A549 treated with Mapracorat at 1 μM for 4 hours (cell line): ENCODE results near the gene ATP1A1. TPM values are rescaled to one million over a fixed set of nuclear protein-coding genes. Genes with fewer than 3 reads are reported as not detected.

ENCODE experiments used
- total RNA-seq: library from RNA; stranded (reverse); fragments of 200-300 nt; extraction: Qiagen RNA extraction; gene quantifications from 5 replicates; pipeline ENCODE4 v1.2.3, GENCODE V29; 2022

ATP1A1 gene
- total RNA-seq: 241 to 293 TPM (median 290 TPM) in 5 replicates

DNA sequence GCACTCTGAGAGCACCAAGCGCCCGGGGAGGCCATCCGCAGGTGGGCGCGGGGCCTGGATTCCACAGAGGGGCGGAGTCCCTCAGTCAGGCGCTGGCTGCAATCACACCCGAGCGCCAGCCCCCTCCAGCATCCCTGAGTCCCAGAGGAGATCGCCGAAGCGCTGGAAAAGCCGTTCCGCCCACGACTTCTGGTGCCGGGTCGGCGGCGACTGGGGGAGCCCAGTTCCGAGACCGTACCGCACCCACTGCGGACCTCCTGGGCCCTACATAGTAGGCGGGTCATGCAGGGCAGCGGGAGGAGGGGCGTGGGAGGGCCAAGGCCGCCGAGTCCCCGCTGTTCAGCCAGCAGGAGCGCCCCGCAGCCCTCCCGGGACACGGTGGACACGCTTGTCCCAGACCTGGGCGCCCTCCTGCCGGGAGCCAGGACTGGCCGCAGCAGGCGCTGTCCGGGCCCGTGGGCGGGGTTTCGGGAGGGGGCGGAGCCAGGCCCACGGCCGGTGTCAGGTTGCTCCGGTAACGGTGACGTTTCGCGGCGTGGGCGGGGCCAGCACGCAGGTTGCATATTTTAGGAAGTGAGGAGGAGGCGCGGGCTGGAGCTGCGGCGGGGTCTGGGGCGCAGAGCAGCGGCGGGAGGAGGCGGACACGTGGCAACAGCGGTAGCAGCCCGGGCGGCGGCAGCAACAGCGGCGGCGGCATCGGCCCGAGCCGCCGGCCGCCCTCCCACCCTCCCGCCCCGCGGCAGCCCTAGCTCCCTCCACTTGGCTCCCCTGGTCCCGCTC is at the start of gene ATP1A1:
Gene ATP1A1, plus strand, starts transcription at position 594 of the 780 bp plus-strand sequence. CDS start 268 bp downstream, outside the sequence.

Other genes starting within 250 kb of the ATP1A1 start
- gene CD58, start 197.8 kb downstream of the ATP1A1 start, total RNA-seq: 20.3 to 23.5 TPM (median 21.2 TPM) in 5 replicates